Testis (tissue), 2 donors: ENCODE data around the gene TMEM207.

ENCODE experiments used
- POLR2A ChIP-seq: fragments of 450-650 bp; IDR thresholded peaks from one replicate; pipeline ENCODE4 v1.6.1; 2017; ENCODE audit warnings: antibody characterized with exemption, mild to moderate bottlenecking, moderate library complexity
- TF ChIP-seq, protein P1 (sequence below), 3 experiments: fragments of 450-650 bp in 2 of 3; fragments of 200-600 bp in 1 of 3; sonication (generic) in 1 of 3; IDR thresholded peaks; one replicate each; pipeline ENCODE4 v1.5.1; 2016 to 2019; ENCODE audit warnings: antibody characterized with exemption in 3 of 3, mild to moderate bottlenecking in 2 of 3, moderate library complexity in 1 of 3

DNA sequence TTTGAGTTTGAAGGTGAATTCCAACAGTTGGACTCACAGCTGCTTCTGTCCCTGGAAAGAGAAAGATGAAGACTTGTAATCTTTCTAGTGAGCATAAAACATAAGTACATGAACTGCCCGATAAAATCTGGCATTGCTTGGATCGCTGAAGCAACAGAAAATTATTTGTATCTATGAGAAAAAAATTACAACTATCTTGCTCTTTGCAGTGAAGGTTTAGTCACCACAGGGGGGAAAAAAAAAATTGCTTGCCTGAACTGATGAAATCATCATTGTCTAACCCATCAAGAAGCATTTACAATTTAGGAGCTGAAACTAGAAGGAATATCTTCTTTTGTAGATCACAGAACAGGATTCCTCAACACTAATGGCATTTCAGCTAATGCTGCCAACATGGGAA is 20.0 kb downstream of the TMEM207 start:
- TF ChIP-seq, protein P1, sequence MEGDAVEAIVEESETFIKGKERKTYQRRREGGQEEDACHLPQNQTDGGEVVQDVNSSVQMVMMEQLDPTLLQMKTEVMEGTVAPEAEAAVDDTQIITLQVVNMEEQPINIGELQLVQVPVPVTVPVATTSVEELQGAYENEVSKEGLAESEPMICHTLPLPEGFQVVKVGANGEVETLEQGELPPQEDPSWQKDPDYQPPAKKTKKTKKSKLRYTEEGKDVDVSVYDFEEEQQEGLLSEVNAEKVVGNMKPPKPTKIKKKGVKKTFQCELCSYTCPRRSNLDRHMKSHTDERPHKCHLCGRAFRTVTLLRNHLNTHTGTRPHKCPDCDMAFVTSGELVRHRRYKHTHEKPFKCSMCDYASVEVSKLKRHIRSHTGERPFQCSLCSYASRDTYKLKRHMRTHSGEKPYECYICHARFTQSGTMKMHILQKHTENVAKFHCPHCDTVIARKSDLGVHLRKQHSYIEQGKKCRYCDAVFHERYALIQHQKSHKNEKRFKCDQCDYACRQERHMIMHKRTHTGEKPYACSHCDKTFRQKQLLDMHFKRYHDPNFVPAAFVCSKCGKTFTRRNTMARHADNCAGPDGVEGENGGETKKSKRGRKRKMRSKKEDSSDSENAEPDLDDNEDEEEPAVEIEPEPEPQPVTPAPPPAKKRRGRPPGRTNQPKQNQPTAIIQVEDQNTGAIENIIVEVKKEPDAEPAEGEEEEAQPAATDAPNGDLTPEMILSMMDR (IDR thresholded peaks at IDR 0.05): no peak
- TF ChIP-seq POLR2A: no peak
